ENCODE results near the gene CRX. TPM values are rescaled to one million over a fixed set of nuclear protein-coding genes. Genes with fewer than 3 reads are reported as not detected.
A peak's percentile ranks its signal among the peaks of the same experiment; 100 is the strongest.

Gene CRX
- total and polyA plus RNA-seq, 2 donors (not counting 1 experiment from before 2014, with no cell fraction given) = not detected

DNA sequence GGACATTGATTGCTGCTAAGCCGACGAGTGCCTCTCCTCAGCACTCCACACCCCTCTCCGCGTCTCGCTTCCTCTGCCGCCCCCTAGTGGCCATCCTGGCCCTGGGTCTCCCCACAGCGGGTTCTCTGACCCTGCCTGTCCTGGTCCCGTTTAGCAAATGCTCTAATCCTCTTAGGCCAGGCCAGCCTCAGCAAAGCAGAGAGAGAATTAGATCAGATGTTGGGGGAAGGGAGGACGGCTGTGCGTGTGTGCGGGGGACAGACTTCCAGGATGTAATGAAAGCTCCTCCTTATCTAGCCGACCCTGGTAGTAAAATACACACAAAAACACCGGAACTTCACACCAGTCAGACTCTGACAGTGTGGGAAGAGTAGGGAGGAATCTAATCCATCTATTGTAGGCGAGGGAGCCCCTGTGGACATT is 41.8 kb downstream of the CRX start:
- peaks cover 27% of the 10 kb centered on the region for H3K27me3 Mint-ChIP-seq
- Histone ChIP-seq H3K79me2 (ENCODE audit: control insufficient read depth, insufficient read depth, low read length) (no peaks in the 10 kb centered on the region), H3K4me1 (ENCODE audit: control insufficient read depth in 2 of 2, insufficient read depth in 2 of 2, low read length in 2 of 2) (no peaks in the 10 kb centered on the region), H3K9me3 (ENCODE audit: control extremely low read depth in 1 of 3, control insufficient read depth in 2 of 3, insufficient read depth in 1 of 3, low read length in 2 of 3) (peaks cover 0 to 14% (median 0%) of the 10 kb centered on the region in 3 donors), H3K9ac (ENCODE audit: low read length) (no peak overlapping the region), H3K27ac (ENCODE audit: low read length in 2 of 2) (no peak overlapping the region), H3K4me3 (ENCODE audit: control extremely low read depth in 1 of 5, extremely low read depth in 1 of 5, insufficient read depth in 1 of 5, low read depth in 2 of 5, low read length in 4 of 5) (no peak overlapping the region), H4K20me1 (ENCODE audit: control insufficient read depth, insufficient read depth, low read length, poor library complexity, severe bottlenecking) (no peaks in the 10 kb centered on the region), H3K4me2 (replicated peaks; ENCODE audit: low read depth, low read length, poor library complexity, severe bottlenecking) (no peak overlapping the region), H3K36me3 (replicated peaks in 1 of 2; ENCODE audit: control extremely low read depth in 1 of 2, control insufficient read depth in 1 of 2, extremely low read depth in 1 of 2, insufficient read depth in 2 of 2, low read length in 1 of 2) (no peaks in the 10 kb centered on the region), H3K27me3 (replicated peaks in 1 of 4; ENCODE audit: control extremely low read depth in 1 of 4, control insufficient read depth in 3 of 4, insufficient read depth in 4 of 4, low read length in 3 of 4) (peaks cover 0 to 11% (median 0%) of the 10 kb centered on the region in 4 experiments), H2AFZ (ENCODE audit: insufficient read depth, low read depth, low read length, poor library complexity, severe bottlenecking) (peak overlapping the region; percentile 26)
- 2% methylated on average over 7 of the region's 14 CpGs for WGBS (ENCODE audit: insufficient coverage)
- no peak overlapping the region for H3K27ac Mint-ChIP-seq
- CTCF ChIA-PET = interaction anchor here (0.6 to 2.8 kb wide), 5 partner anchors 10 to 481 kb away, joined by 3 to 9 read pairs (median 4); no protein-coding TSS in a partner anchor
- intact Hi-C loops (cut with micrococcal nuclease) = no loop called here
- POLR2A ChIA-PET = no interaction called here
- DNase-seq (peak; percentile 72), ATAC-seq (ENCODE audit: low read depth) (peak; percentile 77)
- H3K9me3 Mint-ChIP-seq (ENCODE audit: insufficient read depth) = peaks cover 3% of the 10 kb centered on the region
- H3K4me1 Mint-ChIP-seq = no peaks in the 10 kb centered on the region
- H3K4me3 Mint-ChIP-seq = no peak overlapping the region
- TF ChIP-seq EZH2 (IDR thresholded peaks at IDR 0.05; ENCODE audit: borderline replicate concordance, insufficient read depth, low read depth, low read length, poor library complexity, severe bottlenecking) = no peak
- TF ChIP-seq, protein P1, sequence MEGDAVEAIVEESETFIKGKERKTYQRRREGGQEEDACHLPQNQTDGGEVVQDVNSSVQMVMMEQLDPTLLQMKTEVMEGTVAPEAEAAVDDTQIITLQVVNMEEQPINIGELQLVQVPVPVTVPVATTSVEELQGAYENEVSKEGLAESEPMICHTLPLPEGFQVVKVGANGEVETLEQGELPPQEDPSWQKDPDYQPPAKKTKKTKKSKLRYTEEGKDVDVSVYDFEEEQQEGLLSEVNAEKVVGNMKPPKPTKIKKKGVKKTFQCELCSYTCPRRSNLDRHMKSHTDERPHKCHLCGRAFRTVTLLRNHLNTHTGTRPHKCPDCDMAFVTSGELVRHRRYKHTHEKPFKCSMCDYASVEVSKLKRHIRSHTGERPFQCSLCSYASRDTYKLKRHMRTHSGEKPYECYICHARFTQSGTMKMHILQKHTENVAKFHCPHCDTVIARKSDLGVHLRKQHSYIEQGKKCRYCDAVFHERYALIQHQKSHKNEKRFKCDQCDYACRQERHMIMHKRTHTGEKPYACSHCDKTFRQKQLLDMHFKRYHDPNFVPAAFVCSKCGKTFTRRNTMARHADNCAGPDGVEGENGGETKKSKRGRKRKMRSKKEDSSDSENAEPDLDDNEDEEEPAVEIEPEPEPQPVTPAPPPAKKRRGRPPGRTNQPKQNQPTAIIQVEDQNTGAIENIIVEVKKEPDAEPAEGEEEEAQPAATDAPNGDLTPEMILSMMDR (IDR thresholded peaks at IDR 0.05) = peak; percentile 81

DNA sequence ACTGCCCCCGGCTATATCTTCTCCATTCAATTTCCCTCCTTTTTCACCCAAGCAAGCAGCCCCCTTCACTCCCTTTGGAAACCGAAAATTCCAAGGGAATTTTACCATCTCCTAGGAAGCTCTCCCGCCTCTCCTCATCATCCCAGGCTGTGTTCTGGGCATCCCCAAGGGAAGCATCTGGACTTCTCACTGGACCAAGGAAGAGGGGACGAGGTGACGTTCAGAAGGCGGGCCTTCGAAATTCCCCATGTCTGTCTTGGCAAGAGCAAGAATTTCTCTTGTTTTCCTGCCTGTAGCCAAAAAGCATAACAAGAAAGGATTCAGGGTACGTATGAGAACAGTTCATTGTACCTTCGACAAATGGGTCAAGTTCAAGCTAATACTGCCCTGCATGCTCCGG is 43.4 kb downstream of the CRX start:
- H3K27me3 ChIP-seq (replicated peaks in 1 of 4; ENCODE audit: control extremely low read depth in 1 of 4, control insufficient read depth in 3 of 4, insufficient read depth in 4 of 4, low read length in 3 of 4) = peaks cover 0 to 11% (median 0%) of the 10 kb centered on the region in 4 experiments
- no peak overlapping the region for H3K4me2 ChIP-seq (replicated peaks; ENCODE audit: low read depth, low read length, poor library complexity, severe bottlenecking)
- H3K9ac ChIP-seq (ENCODE audit: low read length) = no peak overlapping the region
- no peaks in the 10 kb centered on the region for H4K20me1 ChIP-seq (ENCODE audit: control insufficient read depth, insufficient read depth, low read length, poor library complexity, severe bottlenecking)
- no peak overlapping the region for H3K4me3 Mint-ChIP-seq
- H3K4me1 ChIP-seq (ENCODE audit: control insufficient read depth in 2 of 2, insufficient read depth in 2 of 2, low read length in 2 of 2) = no peaks in the 10 kb centered on the region
- TF ChIP-seq, protein P1 (IDR thresholded peaks at IDR 0.05) = no peak
- TF ChIP-seq EZH2 (IDR thresholded peaks at IDR 0.05; ENCODE audit: borderline replicate concordance, insufficient read depth, low read depth, low read length, poor library complexity, severe bottlenecking) = no peak
- H3K36me3 ChIP-seq (replicated peaks in 1 of 2; ENCODE audit: control extremely low read depth in 1 of 2, control insufficient read depth in 1 of 2, extremely low read depth in 1 of 2, insufficient read depth in 2 of 2, low read length in 1 of 2) = no peaks in the 10 kb centered on the region
- WGBS (ENCODE audit: insufficient coverage) = 87% methylated on average over 4 of the region's 10 CpGs
- POLR2A ChIA-PET = no interaction called here
- H3K4me3 ChIP-seq (ENCODE audit: control extremely low read depth in 1 of 5, extremely low read depth in 1 of 5, insufficient read depth in 1 of 5, low read depth in 2 of 5, low read length in 4 of 5) = no peak overlapping the region
- no peaks in the 10 kb centered on the region for H3K79me2 ChIP-seq (ENCODE audit: control insufficient read depth, insufficient read depth, low read length)
- H3K9me3 ChIP-seq (ENCODE audit: control extremely low read depth in 1 of 3, control insufficient read depth in 2 of 3, insufficient read depth in 1 of 3, low read length in 2 of 3) = peaks cover 0 to 14% (median 0%) of the 10 kb centered on the region in 3 donors
- no peak overlapping the region for H3K27ac Mint-ChIP-seq
- H3K4me1 Mint-ChIP-seq = peaks cover 2% of the 10 kb centered on the region
- peaks cover 29% of the 10 kb centered on the region for H3K27me3 Mint-ChIP-seq
- no peak overlapping the region for H2AFZ ChIP-seq (ENCODE audit: insufficient read depth, low read depth, low read length, poor library complexity, severe bottlenecking)
- peaks cover 3% of the 10 kb centered on the region for H3K9me3 Mint-ChIP-seq (ENCODE audit: insufficient read depth)
- ATAC-seq (ENCODE audit: low read depth) (no peak), DNase-seq (no peak)
- H3K27ac ChIP-seq (ENCODE audit: low read length in 2 of 2) = no peak overlapping the region
- CTCF ChIA-PET = interaction anchor here (0.6 to 1.1 kb wide), 5 partner anchors 8 to 1432 kb away, joined by 3 to 5 read pairs (median 3); no protein-coding TSS in a partner anchor
- intact Hi-C loops (cut with micrococcal nuclease) = no loop called here

Data from B cell (primary cell).